HG03025 (cell line): ENCODE results near the gene OPTC.

Experiments
- ATAC-seq: cut with Tn5 transposase; IDR thresholded peaks from one replicate; pipeline ENCODE4 v1.9.1; 2021; ENCODE audit warnings: mild to moderate bottlenecking, moderate library complexity; ENCODE audit not compliant: unreplicated experiment, low FRiP score

Gene OPTC

GRCh38 chr1:203488539-203488938 is 5.4 kb upstream of the OPTC start:
- no peak for ATAC-seq

- no peak for ATAC-seq
These were observed 3.3 kb upstream of the OPTC start for GRCh38 chr1:203490607-203491006.

GRCh38 chr1:203491664-203492063 is 2.3 kb upstream of the OPTC start:
- ATAC-seq: no peak

GRCh38 chr1:203492082-203492747 is 1.7 kb upstream of the OPTC start:
- ATAC-seq: no peak

- no peak for ATAC-seq
These were observed 1.2 kb upstream of the OPTC start for GRCh38 chr1:203492748-203493130.

GRCh38 chr1:203495845-203496244 is 1.9 kb downstream of the OPTC start:
- ATAC-seq: no peak

GRCh38 chr1:203497269-203497777 is 3.4 kb downstream of the OPTC start:
- ATAC-seq: no peak

GRCh38 chr1:203499643-203500278 is 5.8 kb downstream of the OPTC start:
- no peak for ATAC-seq

- no peak for ATAC-seq
These were observed 6.3 kb downstream of the OPTC start for GRCh38 chr1:203500279-203500678.

GRCh38 chr1:203503836-203504235 is 9.9 kb downstream of the OPTC start:
- ATAC-seq: no peak

GRCh38 chr1:203504400-203505250 is 10.7 kb downstream of the OPTC start:
- ATAC-seq: no peak

GRCh38 chr1:203505526-203506204 is 11.7 kb downstream of the OPTC start:
- ATAC-seq: no peak

GRCh38 chr1:203506858-203507626 is 13.1 kb downstream of the OPTC start:
- ATAC-seq: no peak

- no peak for ATAC-seq
These were observed 13.8 kb downstream of the OPTC start for GRCh38 chr1:203507759-203508158.

GRCh38 chr1:203508463-203509073 is 14.6 kb downstream of the OPTC start:
- ATAC-seq: no peak

- ATAC-seq: no peak
These were observed 15.2 kb downstream of the OPTC start for GRCh38 chr1:203509135-203509534.

GRCh38 chr1:203511513-203511912 is 17.6 kb downstream of the OPTC start:
- no peak for ATAC-seq

GRCh38 chr1:203511930-203512329 is 18.0 kb downstream of the OPTC start:
- no peak for ATAC-seq

GRCh38 chr1:203512517-203512847 is 18.5 kb downstream of the OPTC start:
- ATAC-seq: no peak
